Stimulated activated CD8-positive, alpha-beta memory T cell treated with anti-CD3 and anti-CD28 coated beads, Interleukin-15, amount 100 ng/mL, for 1 hour (primary cell): ENCODE data around the gene SPTBN5.

ENCODE experiments used
- DNase-seq: peaks from one replicate; pipeline ENCODE4 v3.0.0-alpha.2; 2020; ENCODE audit warnings: low read depth

Gene SPTBN5

DNA sequence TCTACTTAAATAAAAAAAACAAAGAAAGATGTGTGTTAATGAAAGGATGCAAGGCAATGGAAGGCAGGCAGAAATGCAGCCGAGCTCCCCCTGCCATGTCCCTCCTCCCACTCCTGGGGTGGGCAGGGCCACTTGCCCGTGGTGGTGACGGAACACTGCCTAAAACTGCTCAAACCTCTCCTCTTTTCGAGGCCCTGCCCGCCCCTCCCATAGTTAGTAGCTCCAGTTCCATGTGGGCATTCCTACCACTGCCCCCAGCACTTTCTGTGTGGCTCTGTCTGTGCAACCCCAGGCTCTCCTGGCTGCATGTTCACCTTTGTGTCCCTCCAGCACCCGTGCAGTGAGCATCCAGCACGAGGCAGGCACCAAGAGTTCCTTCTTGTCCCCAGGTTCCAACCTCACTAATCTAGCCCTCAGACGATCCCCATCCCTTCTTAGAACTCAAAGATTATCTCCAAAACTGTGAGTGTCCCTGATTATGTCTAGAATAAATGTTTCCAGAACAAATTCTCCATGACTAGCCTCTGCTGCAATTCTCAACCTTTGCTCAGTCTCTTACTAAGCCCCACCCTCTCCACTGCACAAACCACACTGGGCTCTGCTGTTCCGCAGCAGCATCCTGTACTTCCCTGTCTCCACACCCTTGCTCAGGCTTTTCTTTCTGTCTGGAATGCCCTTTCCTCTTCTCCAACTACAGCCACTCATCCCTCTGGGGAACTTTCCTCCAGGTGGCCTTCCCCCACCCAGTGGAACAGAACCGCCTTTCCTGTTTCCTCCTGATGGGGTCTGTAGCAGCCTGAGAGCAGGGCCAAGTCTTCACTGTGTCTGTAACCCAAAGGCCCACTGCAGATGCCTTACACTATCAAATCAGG lies 32.6 kb upstream of the SPTBN5 start:
- no peak for DNase-seq

DNA sequence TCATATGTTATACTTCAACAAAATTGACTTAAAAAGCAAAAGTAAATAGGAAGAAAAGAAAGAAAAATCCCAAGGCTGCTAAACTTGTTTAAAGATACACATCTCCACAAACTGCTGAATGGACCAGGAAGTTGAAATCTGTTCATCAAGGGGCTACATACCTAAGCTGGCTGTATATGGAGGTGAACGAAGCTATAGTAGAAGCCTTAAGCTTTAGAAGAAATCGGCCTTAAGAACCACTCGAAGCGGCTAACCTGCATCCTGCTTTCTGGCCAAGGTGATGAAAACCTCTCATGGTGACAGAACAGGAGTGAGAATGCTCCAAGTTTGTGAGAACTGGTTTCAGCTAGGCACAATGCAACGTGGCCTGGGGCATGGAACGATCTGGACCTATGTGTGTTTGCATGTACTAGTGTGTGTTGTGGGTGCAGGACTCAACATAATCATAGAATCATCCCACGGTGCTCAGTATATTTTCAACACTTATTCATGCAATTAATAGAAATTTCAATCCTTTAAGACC lies 31.3 kb upstream of the SPTBN5 start:
- DNase-seq = no peak

DNA sequence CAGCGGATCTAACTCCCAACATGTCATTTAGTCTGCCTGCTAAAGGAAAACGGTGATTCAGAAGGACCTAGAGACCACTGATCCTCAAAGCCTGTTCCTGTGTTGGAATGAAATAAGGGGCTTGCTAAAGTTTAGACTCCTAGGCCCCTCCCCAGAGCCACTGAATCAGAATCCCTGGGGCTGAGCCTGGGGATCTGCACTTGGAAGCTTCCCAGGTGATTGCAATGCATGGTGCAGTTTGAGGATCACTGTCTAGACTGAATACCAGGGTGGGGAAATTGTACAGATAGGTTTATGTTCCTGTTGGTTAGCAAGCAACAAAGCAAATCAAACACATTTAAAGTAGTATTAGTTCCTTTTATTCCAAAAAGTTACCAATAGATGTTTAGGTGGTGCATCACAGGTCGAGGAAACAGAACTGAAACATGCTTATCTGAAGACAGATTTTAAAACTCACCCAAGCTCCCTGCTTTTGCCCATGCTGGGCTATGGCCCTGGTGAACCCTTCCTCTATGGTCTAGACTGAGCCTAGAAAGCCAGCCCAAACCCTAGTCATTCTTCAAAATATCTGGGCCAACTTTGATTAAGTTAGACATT lies 29.6 kb upstream of the SPTBN5 start:
- no peak for DNase-seq

DNA sequence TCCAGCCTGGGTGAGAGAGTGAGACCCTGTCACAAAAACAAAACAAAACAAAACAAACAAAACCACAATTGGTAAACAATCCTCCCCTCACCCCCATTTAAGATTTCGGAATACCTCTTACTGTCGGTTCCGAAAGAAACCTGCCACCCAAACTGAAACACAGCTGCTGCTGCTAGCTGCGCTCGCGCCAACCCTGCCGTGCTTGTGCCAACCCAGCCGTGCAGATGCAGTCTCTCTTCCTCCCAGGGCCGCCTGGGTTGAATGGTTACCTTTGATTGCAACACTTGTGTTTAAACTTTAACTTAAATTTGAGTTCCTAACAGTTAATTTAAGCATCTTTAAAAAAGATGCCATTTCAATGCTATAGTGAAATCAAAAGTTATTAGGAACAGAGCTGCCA lies 28.5 kb upstream of the SPTBN5 start:
- DNase-seq = no peak

DNA sequence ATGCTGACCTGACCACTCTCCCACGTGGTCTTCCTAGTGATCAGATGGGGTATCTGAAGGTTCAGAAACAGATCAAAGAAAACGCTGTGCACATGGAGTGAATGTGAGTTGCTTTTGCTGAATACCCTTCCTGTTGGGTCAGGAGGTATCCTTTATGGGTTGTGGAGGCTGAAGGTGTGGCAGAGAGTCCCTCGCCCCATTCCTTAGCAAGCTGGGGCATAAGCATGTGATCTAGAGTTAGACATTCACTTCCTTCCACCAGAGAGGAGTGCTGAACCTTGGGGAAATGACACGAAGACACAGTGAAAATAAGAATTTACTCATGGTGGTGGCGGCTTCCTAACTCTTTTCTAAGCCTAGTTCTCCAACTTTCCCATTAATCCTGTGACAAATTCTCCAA lies 27.8 kb upstream of the SPTBN5 start:
- no peak for DNase-seq

DNA sequence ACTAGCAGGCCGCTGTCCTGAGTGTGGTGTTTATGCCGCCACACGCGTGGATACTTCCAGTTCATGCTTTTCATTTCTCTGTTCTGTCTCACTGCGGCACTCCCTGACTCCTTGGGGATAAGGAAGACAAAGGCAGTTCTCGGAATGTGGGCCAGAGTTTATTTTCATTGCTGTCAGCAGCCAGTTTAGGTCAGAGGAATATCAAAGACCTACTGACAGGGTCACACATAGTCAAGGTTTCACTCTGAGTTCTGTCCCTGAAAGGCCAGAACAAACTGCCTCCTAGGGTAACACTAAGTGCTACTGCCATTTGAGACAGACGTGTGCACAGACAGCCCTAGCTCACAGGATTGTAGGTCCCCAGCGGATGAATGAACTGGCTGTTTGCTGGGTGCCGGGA lies 27.3 kb upstream of the SPTBN5 start:
- DNase-seq = no peak

DNA sequence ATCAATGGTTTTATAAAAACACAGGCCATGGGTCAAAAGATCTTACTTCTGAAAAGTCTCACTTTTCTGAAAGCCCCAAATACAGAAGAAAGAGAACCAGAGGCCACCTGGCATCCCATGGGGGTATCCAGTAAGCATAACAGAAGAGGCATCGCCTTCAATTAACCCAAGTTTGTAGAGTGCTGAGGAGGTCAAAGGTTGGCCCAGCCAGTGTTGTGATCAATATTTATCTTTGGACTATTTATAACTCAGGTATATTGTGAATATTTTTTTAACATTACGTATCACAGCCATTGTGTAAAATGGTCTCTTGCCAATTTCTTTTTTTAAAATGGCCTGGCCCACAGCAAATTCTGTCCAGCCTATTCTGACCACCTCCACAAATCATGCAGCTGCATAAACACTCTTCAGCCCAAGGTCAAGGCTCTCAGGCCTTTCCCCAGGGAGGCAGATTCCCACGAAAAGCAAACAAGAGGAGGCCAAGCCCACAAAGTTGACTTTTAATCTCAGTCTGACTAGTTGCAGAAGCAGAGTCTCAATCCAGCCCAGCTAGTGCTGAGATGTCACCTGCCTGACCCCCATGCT lies 26.2 kb upstream of the SPTBN5 start:
- no peak for DNase-seq

DNA sequence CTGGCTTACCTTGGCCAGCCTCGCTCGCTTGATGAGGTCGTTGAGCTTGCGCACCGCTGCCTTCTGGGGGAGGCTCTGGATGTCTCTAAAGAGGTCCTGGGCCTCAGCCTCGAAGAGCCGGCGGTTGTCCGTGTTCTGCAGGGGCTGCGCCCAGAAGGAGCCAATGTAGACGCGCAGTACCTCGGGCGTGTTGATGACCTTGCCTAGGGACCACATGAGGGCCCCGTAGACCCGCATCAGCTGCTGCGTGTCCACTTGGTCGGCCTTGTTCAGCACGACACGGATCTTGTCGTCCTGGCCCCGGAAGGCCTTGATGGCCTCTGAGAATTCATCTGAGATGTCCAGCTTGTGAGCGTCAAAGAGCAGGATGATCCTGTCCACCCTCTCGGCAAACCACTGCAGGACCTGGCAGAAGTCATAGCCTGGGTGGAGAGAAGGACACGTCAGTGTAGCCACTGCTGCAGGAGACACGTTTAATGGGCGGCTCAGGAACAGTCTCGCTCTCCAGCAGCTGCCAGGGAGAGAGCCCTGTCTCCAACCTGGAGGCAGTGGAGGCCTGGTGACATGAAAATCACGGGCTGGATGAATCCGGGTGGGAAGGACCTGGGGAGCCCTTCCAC lies 25.5 kb upstream of the SPTBN5 start:
- no peak for DNase-seq

DNA sequence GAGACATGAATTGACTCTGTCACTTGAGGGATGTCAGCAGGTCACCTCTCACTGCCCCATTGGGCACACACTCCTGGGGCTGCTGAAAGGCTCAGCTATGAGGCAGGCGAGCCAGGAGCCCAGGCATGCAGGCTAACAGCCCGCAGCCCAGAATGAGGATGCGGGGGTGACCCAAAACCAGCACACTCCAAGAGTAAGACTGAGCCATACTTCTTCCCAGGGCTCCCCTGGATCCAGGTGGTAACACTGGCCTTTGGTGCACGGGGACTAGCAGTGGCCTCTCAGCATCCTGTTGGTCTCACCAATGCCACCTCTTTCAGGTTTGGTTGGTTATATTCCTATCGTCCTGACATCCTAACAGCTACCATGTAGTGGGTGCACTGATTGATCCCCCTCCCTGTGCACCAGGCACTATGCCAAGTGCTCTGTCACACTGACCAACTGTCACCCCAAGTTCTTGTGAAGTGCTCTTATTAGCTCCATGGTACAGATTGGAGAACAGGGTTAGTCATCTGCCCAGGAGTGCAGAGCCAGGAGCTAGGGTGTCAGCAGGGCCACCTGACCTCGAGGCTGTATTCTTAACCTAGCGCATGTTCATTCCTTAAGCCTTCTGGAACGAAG lies 24.8 kb upstream of the SPTBN5 start:
- no peak for DNase-seq

DNA sequence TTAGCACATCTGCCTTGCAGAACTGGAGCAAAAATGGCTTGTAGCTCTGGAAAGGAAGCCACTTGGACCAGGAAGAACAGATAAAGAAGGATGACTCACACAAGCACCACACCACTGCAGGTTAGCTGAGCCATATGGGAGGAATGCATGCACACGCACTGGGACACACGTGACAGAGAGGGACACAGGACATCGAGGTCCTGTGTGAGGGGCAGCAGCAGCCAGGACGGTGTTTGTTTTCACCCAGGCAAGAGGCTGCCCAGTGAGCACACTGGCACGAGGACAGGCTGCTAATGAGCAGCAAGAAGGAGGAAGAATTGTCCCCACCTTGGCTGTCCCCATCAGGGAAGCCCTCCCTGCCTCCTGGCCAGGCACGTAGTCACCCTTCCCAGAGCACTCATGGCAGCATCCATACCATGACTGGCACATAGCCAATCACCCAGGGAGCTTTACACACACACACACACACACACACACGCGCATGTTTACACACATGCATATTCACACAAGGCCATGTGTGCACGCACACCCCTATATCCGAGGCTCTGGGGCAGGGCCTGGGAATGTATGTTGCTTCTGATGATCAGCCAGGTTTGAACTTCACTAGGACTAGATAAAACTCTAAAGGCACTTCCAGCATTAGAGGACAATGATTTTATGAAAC lies 24.0 kb upstream of the SPTBN5 start:
- no peak for DNase-seq

DNA sequence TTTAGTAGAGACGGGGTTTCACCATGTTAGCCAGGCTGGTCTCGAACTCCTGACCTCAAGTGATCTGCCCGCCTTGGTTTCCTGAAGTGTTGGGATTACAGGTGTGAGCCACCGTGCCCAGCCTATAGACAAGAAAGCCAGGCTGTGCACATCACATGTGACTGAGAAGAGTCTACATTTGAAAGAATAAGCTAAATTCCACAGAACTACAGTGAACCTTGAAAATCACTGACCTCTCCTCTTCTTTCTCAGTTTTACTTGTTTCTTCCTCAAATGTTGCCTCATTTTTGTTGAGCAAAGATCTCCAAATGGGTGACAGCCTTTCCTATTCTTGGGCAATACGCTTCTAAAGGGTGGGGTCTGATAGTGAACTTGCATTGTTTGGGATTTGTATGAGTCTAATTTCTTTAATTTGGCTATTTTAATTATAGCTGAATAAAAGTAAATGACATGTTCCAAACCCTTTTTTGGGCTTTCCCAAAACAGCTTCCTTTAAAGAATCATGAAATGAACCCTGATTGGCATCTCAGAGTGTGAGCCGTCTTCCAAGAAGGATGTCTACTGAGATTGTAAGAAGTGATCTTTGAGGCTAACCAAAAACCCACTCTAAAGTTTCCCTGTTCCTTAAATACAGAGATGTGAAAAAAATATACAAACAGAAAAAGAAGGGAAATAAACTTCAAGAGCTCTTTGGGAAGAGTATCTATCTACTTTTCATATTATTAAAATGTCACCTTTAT lies 21.6 kb upstream of the SPTBN5 start:
- DNase-seq = no peak

DNA sequence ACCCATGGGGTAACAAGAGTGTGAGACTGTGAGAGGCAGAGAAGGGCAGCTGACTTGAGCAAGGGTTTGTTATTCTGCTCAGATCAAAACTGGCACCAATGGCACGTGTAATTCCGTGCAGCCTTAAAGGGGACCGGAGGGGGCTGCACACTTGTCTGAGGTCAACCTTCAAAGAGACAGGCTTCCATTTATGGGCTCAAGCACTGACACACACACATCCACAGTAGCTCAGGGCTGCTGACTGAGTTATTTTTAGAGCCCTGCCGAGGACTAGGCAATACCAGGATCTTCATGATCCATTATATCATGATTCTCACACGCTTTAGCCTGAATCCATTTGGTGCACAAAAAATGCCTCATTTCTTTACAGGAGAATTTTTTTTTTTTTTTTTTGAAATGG lies 20.6 kb upstream of the SPTBN5 start:
- no peak for DNase-seq

DNA sequence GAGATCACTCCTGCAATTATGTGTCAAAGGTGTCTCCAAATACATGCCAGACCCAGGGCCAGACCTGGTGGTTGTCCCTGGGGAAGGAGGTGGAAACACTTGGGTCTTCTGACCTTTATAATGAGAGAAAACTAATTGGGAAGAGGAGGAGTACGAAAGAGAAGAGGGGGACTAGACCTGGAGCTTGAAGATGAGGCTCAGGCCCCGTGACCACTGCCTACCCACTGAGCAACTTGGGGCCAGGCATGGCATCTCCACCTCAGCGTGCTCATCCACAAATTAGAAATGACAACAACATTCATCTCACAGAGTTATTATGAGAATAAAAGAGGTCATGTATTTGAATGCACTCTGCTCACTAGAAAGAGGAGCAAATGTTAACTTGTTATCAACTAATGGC lies 19.4 kb upstream of the SPTBN5 start:
- DNase-seq = no peak

DNA sequence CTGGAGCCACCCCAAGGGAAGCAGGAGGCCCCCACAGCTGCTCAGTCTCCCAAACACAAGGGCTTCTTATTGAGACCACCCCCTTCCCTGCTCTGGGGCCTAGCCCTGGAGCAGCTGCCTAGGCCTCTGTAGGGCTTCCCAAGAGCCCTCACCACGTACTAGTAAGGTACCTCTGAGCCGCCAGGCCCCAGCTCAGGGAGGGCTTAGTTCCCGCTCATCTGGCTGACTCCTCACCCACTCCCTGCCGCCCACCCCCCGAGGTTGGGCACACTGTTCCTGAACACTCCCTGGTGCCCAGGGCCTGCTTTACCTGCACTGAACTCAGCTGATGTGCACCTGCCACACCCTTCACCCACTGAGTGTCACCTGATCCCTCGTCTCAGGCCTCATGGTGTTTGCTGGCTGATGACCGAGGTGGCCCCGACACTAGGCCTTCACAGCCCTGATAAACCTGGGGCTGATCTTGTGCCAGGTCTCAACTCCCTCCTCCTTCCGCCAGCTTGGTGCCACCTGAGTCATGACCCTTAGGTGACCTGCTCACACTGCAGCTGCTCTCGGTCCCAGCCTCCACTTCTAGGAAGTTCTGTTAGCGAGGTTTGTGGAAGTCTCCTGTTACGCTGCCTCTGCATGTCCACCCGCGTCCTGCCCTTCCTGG lies 18.0 kb upstream of the SPTBN5 start:
- no peak for DNase-seq

DNA sequence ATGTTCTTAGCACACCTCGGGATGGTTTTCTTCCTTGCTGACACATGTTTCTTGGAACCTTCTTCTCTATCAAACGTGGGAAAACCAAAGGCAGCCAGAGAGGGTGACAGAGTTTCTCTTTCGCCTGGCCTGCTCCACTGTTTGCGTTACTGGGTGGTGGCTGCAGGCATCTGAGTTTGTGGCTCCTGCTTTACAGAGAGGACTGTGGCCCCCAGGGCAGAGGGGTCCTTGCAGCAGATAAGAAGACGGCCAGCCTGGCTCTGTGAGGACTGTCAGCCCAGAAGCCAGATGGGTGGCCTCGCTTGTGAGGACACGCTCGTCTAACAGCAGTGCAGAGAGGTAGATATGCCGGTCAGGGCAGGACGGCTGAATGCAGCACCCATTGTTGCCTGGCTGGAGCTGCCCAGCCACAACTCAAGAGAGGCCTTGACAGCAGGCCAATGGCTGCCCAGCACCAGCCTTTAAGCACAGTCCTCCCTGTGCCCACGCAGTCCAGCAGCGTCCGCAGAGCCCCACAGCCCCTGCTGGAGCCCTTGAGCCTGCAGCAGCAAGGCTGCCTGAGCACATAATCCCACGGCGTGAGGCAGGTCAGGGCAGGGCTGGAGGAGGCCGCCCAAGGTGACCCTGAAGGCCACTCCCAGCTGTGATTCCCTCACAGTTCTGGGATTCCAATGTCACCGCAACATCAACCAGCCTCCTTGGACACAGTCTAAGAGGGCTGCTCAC lies 15.0 kb upstream of the SPTBN5 start:
- DNase-seq = no peak

DNA sequence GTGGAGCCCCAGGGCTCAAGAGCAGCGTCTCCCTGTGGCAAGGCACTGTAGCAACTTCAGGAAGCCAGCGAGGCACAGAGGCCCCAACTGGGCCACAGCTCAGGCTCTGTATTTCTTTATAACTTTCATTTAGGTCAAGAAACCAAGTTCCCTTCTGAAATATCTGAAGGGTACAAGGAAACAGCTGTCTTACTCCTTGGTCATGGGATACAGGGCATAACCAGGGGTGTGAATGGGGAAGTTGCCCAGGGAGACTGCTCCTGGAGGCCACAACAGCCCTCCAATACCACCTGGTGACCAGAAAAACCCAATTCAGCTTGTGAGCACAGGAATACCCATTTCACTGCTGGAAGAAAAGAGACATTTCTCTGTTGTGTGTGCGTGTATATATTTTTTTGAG lies 13.3 kb upstream of the SPTBN5 start:
- no peak for DNase-seq

DNA sequence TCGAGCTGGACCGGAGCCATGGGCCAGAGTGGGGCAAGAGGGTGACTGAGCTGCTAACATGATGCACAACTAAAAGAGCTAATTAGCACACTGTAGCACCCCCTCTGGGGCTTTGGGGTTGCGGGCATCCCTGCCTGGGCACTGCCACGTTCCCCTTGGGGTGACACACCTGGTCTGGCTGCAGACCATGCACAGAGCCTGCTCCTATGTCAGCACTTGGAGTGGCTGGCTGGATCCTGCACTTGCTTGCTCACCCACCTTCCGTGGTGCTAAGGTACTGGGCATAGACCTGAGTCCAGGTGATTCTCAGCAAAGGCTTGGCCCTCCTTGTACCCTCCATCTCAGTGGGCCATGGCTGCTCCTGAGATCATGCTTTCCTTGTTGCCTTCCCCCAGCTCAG lies 12.8 kb upstream of the SPTBN5 start:
- DNase-seq = no peak

DNA sequence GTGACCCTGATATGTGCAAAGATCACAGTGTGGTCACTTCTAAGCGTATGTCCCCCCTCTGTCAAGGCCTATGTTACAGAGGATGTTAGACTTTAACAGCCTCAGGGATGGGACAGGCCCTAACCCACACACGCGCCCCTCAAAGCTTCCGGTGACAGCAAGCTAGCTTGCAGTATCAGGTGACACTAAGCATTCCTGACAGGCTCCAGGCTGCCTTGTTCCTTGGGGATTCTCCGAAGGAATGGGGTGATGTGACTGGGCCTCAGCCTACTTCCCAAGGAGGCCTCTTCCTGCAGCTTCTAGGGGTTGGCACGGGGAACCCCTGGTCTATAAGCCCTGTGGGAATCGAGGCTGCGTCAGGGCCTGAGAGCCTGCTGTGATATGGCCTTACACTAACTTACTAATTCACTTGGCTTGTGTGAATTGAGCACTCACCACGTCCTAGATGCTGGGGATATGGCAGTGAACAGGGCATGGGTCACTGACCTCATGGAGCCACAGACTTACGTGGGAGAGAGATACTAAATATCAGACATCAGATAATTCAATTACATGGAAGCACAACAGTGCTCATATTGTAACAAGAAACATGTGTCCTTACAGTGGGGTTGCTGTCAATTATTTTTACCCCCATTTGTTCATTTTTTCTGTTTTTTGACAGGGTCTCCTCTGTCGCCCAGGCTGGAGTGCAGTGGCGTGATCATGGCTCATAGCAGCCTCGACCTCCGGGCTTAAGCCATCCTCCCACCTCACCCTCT lies 11.4 kb upstream of the SPTBN5 start:
- DNase-seq = no peak

DNA sequence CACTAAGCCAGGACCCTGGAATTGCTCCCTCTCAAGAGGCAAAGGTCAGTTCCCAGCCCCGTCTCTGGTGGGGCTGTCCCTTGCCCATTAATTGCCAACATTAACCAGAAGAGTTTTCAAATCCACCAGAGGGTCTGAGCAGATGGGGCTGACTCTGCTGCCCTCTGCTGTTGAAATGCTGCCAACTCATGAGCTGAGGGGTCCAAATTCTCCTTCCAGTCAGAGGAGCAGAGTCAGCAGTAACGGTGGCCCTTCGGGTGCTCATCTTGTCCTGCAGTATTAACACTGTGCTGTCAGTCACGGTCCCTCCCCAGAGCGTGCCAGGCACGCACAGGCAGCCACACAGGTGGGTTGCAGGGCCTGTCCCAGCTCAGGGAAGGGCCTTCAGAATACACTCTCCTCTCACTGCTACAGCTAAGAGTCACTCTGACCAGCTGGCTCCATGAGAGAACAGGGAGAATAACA lies 10.7 kb upstream of the SPTBN5 start:
- peak; percentile 54 for DNase-seq
